Pancreas (tissue), 10 donors: ENCODE results near the gene GPC1. TPM values are rescaled to one million over a fixed set of nuclear protein-coding genes. Genes with fewer than 3 reads are reported as not detected.

Experiments used
- ATAC-seq, 4 donors: fragments of 200-7000 bp; cut with Tn5 transposase; one replicate each; pipeline versions ENCODE4 v1.8.0 to v1.9.1; 2020; ENCODE audit warnings: mild to moderate bottlenecking in 4 of 4, moderate library complexity in 4 of 4
- DNase-seq, 6 donors: peaks; one replicate each; pipeline ENCODE4 v3.0.0-alpha.2; 2020
- FAIRE-seq: peaks from 2 replicates; lab custom pipeline; 2012; peaks lifted over from hg19 to GRCh38; lab: Jason Lieb, UNC
- H3K27ac ChIP-seq, 4 donors: fragments of 200-600 bp; sonication (generic); 1 replicate in 3 of 4; 2 replicates in 1 of 4; pipeline versions ENCODE4 v1.5.0 to v1.8.0; 2020
- H3K27me3 ChIP-seq, 4 donors: fragments of 200-600 bp; one replicate each; pipeline ENCODE4 v1.8.0; 2021
- H3K36me3 ChIP-seq, 3 donors: fragments of 200-600 bp; sonication (generic) in 1 of 3; one replicate each; pipeline versions ENCODE4 v1.5.0 to v1.8.0; 2020 to 2021
- H3K4me1 ChIP-seq, 3 donors: fragments of 200-600 bp; one replicate each; pipeline ENCODE4 v1.8.0; 2021
- H3K4me3 ChIP-seq, 4 donors: fragments of 200-600 bp; sonication (generic) in 2 of 4; one replicate each; pipeline versions ENCODE4 v1.5.0 to v1.8.0; 2020 to 2021
- H3K9me3 ChIP-seq, 4 donors: fragments of 200-600 bp; one replicate each; pipeline ENCODE4 v1.8.0; 2021
- CTCF ChIP-seq, 4 donors: fragments of 200-600 bp; sonication (generic) in 3 of 4; IDR thresholded peaks; one replicate each; pipeline versions ENCODE4 v1.5.0 to v1.8.0; 2021; ENCODE audit warnings: antibody characterized with exemption in 4 of 4
- WGBS, 2 donors: extraction: QIAGEN DNeasy Blood & Tissue Kit; methylation state at CpG; one replicate each; pipeline ENCODE4 v1.1.7; 2013; 5-methylcytosine and 5-hydroxymethylcytosine counted together
- intact Hi-C, 3 donors: fragments of 100-400 bp; cut with DNase I; formaldehyde crosslinking; loops; one replicate each; pipeline versions ENCODE4 v1.11.1 to v1.14.2; 2022
- polyA plus RNA-seq, 2 donors: library from polyadenylated mRNA; stranded (reverse); fragments of 200-250 nt; gene quantifications; one replicate each; pipeline ENCODE4 v1.2.3, GENCODE V29; 2013
- total RNA-seq, 6 donors: library from RNA; stranded (reverse); fragmentation: NEBNext Ultra II Directional in 4 of 6; extraction: Animal tissue kit (Norgen Biotek cat#: 25700) in 4 of 6; gene quantifications; one replicate each; pipeline versions ENCODE4 v1.2.1 to v1.2.4, GENCODE V29; 2021 to 2023
- donor health status: healthy with polysubstance abuse.
- donor health status: DM: no; HTN: no; CAD: no; lungs with moderate emphysema.
- donor health status: DM: no; HTN: no; CAD: no.
- donor health status: control.
- donor health status: control.
- donor health status: Bipolar disorder and iron deficiency.
- donor health status: DM: yes; HTN: yes; CAD: no.
- donor health status: DM: no; HTN: no; CAD: no.
- donor health status: DM: no; HTN: no; CAD: no.
- donor health status: DM: yes; HTN: yes; CAD: no.

GPC1 gene
- total and polyA plus RNA-seq, 8 donors, result 11.7 to 37.6 (median 18.0) TPM

DNA sequence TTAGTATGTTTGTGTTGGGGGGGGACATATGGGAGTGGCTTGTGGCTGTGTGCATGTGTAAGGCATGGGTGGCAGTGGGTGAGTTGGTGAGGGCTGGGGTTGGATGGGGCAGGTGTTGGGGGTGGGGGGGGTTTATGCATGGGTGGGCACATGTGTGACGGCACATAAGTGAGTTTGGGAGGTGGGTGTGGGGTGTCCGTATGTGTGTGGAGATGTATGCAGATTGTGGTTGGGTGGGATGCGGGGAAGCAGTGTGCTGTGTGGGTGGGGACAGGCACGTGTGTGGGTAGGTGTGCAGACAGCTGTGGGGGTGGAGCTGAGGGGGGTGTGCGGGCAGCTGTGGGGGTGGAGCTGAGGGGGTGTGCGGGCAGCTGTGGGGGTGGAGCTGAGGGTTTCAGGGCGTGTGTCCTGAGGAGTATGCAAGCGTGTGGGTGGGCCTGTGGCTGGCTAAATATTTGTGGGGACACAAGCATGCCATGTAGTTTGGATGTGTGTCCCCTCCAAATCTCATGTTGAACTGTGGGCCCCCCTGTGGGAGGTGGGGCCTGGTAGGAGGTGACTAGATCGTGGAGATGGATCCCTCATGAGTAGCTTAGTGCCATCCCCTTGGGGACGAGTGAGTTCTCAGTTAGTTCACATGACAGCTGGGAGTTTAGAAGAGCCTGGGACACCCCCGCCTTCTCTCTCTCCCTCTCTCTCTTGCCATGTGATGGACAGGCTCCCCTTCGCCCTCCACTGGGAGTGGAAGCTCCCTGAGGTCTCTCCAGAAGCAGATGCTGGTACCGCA, 62.9 kb downstream of the GPC1 start:
- ATAC-seq (no peak), FAIRE-seq (no peak), DNase-seq (peak in 2 of 6 donors; percentile 3 to 11)
- intact Hi-C loops, result no loop called here
- no peak overlapping the region for H3K4me3 ChIP-seq
- H3K27ac ChIP-seq, result no peak overlapping the region
- no peaks in the 10 kb centered on the region for H3K27me3 ChIP-seq
- no peaks in the 10 kb centered on the region for H3K9me3 ChIP-seq
- TF ChIP-seq CTCF (IDR thresholded peaks at IDR 0.05), result no peak
- no peaks in the 10 kb centered on the region for H3K4me1 ChIP-seq
- no peaks in the 10 kb centered on the region for H3K36me3 ChIP-seq
- WGBS, 2 donors, result 87 to 90% methylated on average over 12 to 13 of the region's 13 CpGs

- FAIRE-seq (no peak), ATAC-seq (no peak)
- 93 to 96% methylated on average over 9 of the region's 9 CpGs for WGBS, 2 donors
Observed at GRCh38 chr2:240498958-240499260, 63.4 kb downstream of the GPC1 start.

GRCh38 chr2:240499309-240500301, 64.1 kb downstream of the GPC1 start:
- no peak overlapping the region for H3K27ac ChIP-seq
- peak in 4 of 6 donors; percentile 7 to 63 (median 32) for DNase-seq
- 94% methylated on average over 31 to 32 of the region's 32 CpGs for WGBS, 2 donors
- TF ChIP-seq CTCF (IDR thresholded peaks at IDR 0.05), result no peak
- H3K36me3 ChIP-seq, result no peaks in the 10 kb centered on the region
- no peaks in the 10 kb centered on the region for H3K27me3 ChIP-seq
- FAIRE-seq, result no peak
- H3K9me3 ChIP-seq, result no peaks in the 10 kb centered on the region
- H3K4me1 ChIP-seq, result no peaks in the 10 kb centered on the region
- no peak for ATAC-seq
- intact Hi-C loops, result no loop called here
- no peak overlapping the region for H3K4me3 ChIP-seq

More at GRCh38 chr2:240498958-240499260, 63.4 kb downstream of the GPC1 start:
- Histone ChIP-seq H3K36me3 (no peaks in the 10 kb centered on the region), H3K4me3 (no peak overlapping the region), H3K27me3 (no peaks in the 10 kb centered on the region), H3K9me3 (no peaks in the 10 kb centered on the region), H3K27ac (no peak overlapping the region), H3K4me1 (no peaks in the 10 kb centered on the region)
- peak in 3 of 6 donors; percentile 4 to 30 (median 24) for DNase-seq
- intact Hi-C loops, result no loop called here
- TF ChIP-seq CTCF (IDR thresholded peaks at IDR 0.05), result no peak

GRCh38 chr2:240500561-240501423, 65.3 kb downstream of the GPC1 start:
- no peak overlapping the region for H3K4me3 ChIP-seq
- FAIRE-seq, result no peak
- no peak overlapping the region for H3K27ac ChIP-seq
- TF ChIP-seq CTCF (IDR thresholded peaks at IDR 0.05), result no peak
- intact Hi-C loops, result no loop called here
- DNase-seq, result peak in 4 of 6 donors; percentile 6 to 40 (median 24)
- WGBS, 2 donors, result 94 to 95% methylated on average over 24 of the region's 24 CpGs
- no peaks in the 10 kb centered on the region for H3K27me3 ChIP-seq
- H3K36me3 ChIP-seq, result no peaks in the 10 kb centered on the region
- H3K4me1 ChIP-seq, result no peaks in the 10 kb centered on the region
- H3K9me3 ChIP-seq, result no peaks in the 10 kb centered on the region
- no peak for ATAC-seq
